22Rv1 (cell line): ENCODE measurements around the gene RABL3.

Experiments used
- H3K27ac ChIP-seq: fragments of 450-650 bp; 2 replicates; pipeline ENCODE4 v1.5.1; 2017
- ZFX ChIP-seq: fragments of 450-650 bp; IDR thresholded peaks from 2 replicates; pipeline ENCODE4 v1.6.1; 2017; ENCODE audit warnings: antibody characterized with exemption, borderline replicate concordance
- TF ChIP-seq, protein P1 (sequence below): fragments of 450-650 bp; IDR thresholded peaks from 2 replicates; pipeline ENCODE4 v1.5.1; 2017; ENCODE audit warnings: mild to moderate bottlenecking

Gene RABL3

DNA sequence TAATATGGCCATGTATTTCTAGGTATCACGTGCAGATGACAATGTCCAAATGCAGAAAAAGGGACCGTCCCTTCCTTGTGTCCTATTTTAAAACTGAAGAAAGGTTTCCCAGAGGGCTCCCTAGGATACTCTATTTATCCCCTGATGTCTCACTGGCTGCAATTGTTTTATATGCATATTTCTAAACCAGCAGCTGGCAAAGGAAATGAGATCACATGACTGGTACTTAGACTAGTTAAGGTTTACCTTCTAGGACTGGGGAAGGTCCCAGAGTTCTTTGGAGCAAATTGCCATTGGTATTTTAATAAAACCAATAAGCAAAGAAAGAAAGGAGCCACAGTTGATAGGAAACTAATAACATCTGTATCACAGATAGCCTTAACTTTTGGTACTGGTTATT, 29.8 kb upstream of the RABL3 start:
- TF ChIP-seq ZFX: no peak
- TF ChIP-seq, protein P1, sequence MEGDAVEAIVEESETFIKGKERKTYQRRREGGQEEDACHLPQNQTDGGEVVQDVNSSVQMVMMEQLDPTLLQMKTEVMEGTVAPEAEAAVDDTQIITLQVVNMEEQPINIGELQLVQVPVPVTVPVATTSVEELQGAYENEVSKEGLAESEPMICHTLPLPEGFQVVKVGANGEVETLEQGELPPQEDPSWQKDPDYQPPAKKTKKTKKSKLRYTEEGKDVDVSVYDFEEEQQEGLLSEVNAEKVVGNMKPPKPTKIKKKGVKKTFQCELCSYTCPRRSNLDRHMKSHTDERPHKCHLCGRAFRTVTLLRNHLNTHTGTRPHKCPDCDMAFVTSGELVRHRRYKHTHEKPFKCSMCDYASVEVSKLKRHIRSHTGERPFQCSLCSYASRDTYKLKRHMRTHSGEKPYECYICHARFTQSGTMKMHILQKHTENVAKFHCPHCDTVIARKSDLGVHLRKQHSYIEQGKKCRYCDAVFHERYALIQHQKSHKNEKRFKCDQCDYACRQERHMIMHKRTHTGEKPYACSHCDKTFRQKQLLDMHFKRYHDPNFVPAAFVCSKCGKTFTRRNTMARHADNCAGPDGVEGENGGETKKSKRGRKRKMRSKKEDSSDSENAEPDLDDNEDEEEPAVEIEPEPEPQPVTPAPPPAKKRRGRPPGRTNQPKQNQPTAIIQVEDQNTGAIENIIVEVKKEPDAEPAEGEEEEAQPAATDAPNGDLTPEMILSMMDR: no peak

DNA sequence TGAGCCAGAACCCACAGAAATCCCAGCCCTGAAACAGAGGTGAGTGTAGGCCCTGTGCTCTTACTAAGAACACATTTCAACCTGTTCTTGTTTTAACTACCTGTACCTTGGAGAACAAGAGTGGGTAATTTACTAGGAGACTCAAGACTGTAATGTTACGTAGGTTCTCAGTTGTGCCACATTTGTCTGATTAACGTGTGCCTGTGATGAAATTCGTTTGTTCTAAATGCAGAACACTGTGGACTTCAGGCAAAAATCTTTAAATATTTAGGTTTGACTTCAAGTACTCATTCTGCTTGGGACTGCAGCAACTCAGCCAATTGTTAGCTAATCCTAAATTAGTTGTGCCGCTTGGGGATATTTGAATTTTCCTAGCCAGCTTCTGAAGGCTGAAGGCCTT, 28.6 kb upstream of the RABL3 start:
- TF ChIP-seq, protein P1: no peak
- TF ChIP-seq ZFX: no peak
- no peak overlapping the region for H3K27ac ChIP-seq

More for the DNA sequence above, 29.8 kb upstream of the RABL3 start:
- H3K27ac ChIP-seq: no peak overlapping the region

DNA sequence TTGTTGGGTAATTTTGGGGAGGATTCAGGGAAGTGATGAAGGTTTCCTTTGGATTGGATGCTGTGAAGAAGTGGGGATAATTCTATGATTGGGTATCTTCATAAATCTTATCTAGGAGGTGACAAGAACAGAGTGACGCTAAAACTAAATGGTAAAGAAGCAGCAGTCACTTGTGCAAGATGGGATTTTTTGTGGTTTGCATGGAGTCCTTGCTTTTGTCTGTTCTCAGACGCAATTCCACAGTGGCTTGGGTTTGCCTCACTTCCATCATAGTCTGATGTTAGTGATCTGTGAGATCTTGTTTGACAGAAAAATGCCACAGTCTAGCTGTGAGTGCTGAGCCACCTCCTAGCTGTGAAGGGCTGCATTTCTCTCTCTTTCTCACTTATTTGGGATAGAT, 27.1 kb upstream of the RABL3 start:
- no peak overlapping the region for H3K27ac ChIP-seq
- no peak for TF ChIP-seq ZFX
- TF ChIP-seq, protein P1: no peak

DNA sequence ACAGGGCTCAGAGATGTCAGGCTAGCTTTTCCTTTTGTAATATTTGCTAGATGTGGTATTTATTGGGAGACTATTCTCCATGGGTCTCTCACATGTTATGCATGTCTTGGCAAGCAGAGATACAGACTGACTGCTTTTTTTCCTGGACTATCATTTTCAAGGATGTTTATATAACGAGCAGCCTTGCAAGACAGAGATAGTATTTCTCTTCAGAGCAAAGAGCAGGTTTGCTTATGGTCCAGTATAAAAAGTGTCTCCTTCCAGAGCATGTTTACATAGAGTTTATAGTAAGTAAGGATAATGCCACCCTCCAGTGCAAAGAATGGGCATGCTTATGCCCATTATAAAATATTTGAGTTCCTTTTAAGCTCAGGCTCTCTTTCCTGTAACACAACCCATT, 24.8 kb upstream of the RABL3 start:
- no peak overlapping the region for H3K27ac ChIP-seq
- TF ChIP-seq, protein P1: no peak
- TF ChIP-seq ZFX: no peak

DNA sequence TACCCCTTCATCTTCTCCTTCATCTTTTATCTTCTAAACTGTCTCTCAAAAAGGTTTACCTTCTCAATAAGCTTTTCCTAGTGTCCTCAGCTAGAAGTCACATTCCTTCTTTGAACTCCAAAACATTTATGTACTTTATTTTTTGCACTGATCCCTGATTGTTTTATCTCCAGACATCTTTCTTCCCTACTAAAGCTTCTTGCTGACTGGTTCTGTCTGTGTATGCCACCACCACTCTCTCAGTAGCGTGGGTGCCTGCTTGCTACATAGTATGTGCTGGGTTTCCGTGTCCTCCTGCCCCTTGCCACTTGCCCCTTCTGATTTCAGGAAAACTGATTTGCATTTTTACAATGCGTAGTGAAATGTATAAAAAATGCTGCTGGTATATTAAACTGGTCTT, 24.3 kb upstream of the RABL3 start:
- no peak overlapping the region for H3K27ac ChIP-seq
- TF ChIP-seq ZFX: no peak
- TF ChIP-seq, protein P1: no peak

DNA sequence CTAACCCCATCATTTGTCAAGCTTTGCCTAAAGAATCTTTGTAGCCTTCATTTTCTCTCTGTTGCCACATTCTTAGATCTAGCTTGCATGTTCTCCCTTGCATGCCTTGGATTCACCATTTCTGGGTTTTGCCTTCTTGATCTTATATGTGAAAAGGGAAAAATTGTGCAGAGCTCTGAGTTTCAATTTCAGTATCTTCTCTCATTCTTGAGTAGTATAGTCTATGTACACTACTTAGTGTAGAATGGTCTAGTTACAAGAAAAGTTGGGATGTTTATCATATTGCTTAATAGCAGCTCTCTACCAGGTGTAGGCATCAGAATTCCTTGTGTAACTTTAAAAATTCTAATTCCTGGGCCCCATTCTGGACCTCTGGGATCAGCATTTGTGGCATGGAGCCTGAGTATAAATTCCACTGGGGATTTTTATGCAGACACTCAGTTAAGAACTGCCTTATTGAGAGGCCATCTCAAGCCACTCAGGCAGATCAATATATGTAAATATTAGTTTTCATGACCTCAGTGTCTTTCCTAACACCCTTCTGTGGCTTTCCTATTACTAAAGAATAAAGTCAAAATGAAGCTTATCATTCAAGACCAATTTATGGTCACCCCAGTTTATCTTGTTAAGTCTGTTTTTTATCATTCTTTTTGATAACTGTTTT, 23.6 kb upstream of the RABL3 start:
- no peak overlapping the region for H3K27ac ChIP-seq
- TF ChIP-seq ZFX: no peak
- TF ChIP-seq, protein P1: no peak

DNA sequence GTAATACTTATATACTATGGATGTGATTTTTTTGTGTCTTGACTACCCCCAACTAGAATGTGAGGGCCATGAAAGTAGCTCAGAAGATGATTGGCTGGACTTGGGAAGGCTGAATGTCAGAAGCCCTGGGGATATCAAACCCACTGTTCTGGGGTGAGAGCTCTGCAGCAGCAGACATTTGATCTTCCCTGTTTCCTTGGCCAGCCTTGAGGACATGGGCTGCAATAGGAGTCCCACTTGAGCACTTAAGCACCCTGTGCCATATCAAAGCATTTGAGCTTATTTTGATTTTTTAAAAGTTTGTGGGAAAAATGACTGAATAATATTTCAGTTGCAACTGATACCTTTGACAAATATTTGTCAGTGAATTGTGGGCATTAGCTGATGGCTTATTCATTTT, 21.9 kb upstream of the RABL3 start:
- TF ChIP-seq, protein P1: no peak
- TF ChIP-seq ZFX: no peak
- H3K27ac ChIP-seq: no peak overlapping the region
